HG02763 (cell line): ENCODE measurements around the gene TMEM209.
"Not testable (repeated sequence)": the region's sequence is repeated elsewhere in the genome, so short reads cannot be mapped to it uniquely, and the experiment has no call there.

Experiments used
- ATAC-seq: cut with Tn5 transposase; IDR thresholded peaks from one replicate; pipeline ENCODE4 v1.9.1; 2021; ENCODE audit warnings: mild to moderate bottlenecking, moderate library complexity; ENCODE audit not compliant: unreplicated experiment

Gene TMEM209

GRCh38 chr7:130174237-130174959 lies 30.8 kb downstream of the TMEM209 start:
- no peak for ATAC-seq

- ATAC-seq: no peak
Observed at GRCh38 chr7:130162196-130162595, 43.0 kb downstream of the TMEM209 start.

GRCh38 chr7:130160455-130160854 lies 44.8 kb downstream of the TMEM209 start:
- no peak for ATAC-seq

- ATAC-seq: no peak
Observed at GRCh38 chr7:130160023-130160422, 45.2 kb downstream of the TMEM209 start.

GRCh38 chr7:130157700-130158099 lies 47.5 kb downstream of the TMEM209 start:
- ATAC-seq: no peak

GRCh38 chr7:130156140-130156539 lies 49.1 kb downstream of the TMEM209 start:
- no peak for ATAC-seq

GRCh38 chr7:130154501-130155317 lies 50.5 kb downstream of the TMEM209 start:
- ATAC-seq: no peak

- ATAC-seq: no peak
Observed at GRCh38 chr7:130154131-130154500, 51.1 kb downstream of the TMEM209 start.

GRCh38 chr7:130153211-130153908 lies 51.8 kb downstream of the TMEM209 start:
- no peak for ATAC-seq

GRCh38 chr7:130152493-130153210 lies 52.6 kb downstream of the TMEM209 start:
- no peak for ATAC-seq

- ATAC-seq: no peak
Observed at GRCh38 chr7:130151591-130152492, 53.4 kb downstream of the TMEM209 start.

GRCh38 chr7:130150587-130150986 lies 54.6 kb downstream of the TMEM209 start:
- ATAC-seq: no peak

- no peak for ATAC-seq
Observed at GRCh38 chr7:130149281-130150139, 55.7 kb downstream of the TMEM209 start.

- ATAC-seq: no peak
Observed at GRCh38 chr7:130148561-130148960, 56.6 kb downstream of the TMEM209 start.

- no peak for ATAC-seq
Observed at GRCh38 chr7:130147710-130148325, 57.4 kb downstream of the TMEM209 start.

- no peak for ATAC-seq
Observed at GRCh38 chr7:130146693-130147405, 58.4 kb downstream of the TMEM209 start.

GRCh38 chr7:130146142-130146541 lies 59.1 kb downstream of the TMEM209 start:
- not testable (repeated sequence) for ATAC-seq
